K562 (cell line): ENCODE measurements around the gene DOCK3. TPM values are rescaled to one million over a fixed set of nuclear protein-coding genes. Genes with fewer than 3 reads are reported as not detected.

Source experiments
- ATAC-seq: fragments of 200-7000 bp; cut with Tn5 transposase; 3 replicates; pipeline ENCODE4 v1.9.1; 2020; ENCODE audit warnings: moderate library complexity
- BruUV-seq: library from RNA; stranded (reverse); fragments of 400-500 nt; replicated peaks from 2 replicates; lab custom pipeline; 2021; lab: Mats Ljungman, UMichigan
- CTCF ChIA-PET: fragments of 300-600 bp; formaldehyde crosslinking; extraction: SDS; loops from one replicate; lab custom pipeline; 2021; ENCODE audit warnings: low intra/inter-chr PET ratio; lab: Yijun Ruan, JAX
- POLR2A ChIA-PET: fragments of 300-600, 350-650 bp; sonication (Branson Sonifier 250); formaldehyde crosslinking; extraction: SDS; loops from one replicate; lab custom pipeline; 2021; ENCODE audit warnings: antibody characterized with exemption, inconsistent platforms; lab: Yijun Ruan, JAX
- DNase-seq, 4 experiments: peaks; one replicate each; pipeline versions ENCODE4 v3.0.0 to v3.0.0-alpha.2; 2011 to 2018; ENCODE audit warnings: low spot score in 3 of 4, mixed read lengths in 3 of 4; ENCODE audit errors: extremely low read depth in 1 of 4
- FAIRE-seq: peaks from 2 replicates; lab custom pipeline; 2011; peaks lifted over from hg19 to GRCh38; lab: Jason Lieb, UNC
- H2AFZ ChIP-seq: 2 replicates; pipeline ENCODE4 v1.6.0; 2011; ENCODE audit warnings: low read depth, low read length, control low read depth, inconsistent platforms
- H3K27ac ChIP-seq: fragments of 200-600 bp; 3 replicates; pipeline ENCODE4 v1.8.0; 2011; ENCODE audit warnings: low read depth, mild to moderate bottlenecking, control low read depth, inconsistent platforms, low read length, moderate library complexity, mixed read lengths; ENCODE audit errors: extremely low read depth
- H3K27me3 ChIP-seq, 2 experiments: fragments of 300-600 bp in 1 of 2; 2 replicates in 1 of 2; 3 replicates in 1 of 2; pipeline versions ENCODE4 v1.6.0 to v1.8.0; 2011; ENCODE audit warnings: inconsistent platforms in 2 of 2, low read length in 2 of 2, mild to moderate bottlenecking in 1 of 2, mixed read lengths in 1 of 2, moderate library complexity in 1 of 2; ENCODE audit not compliant: control insufficient read depth in 2 of 2, insufficient read depth in 2 of 2
- H3K36me3 ChIP-seq: fragments of 300-600 bp; 3 replicates; pipeline ENCODE4 v1.8.0; 2011; ENCODE audit warnings: mild to moderate bottlenecking, low read length, inconsistent platforms; ENCODE audit not compliant: control insufficient read depth, insufficient read depth
- H3K4me1 ChIP-seq, 2 experiments: fragments of 200-600 bp in 1 of 2; replicated peaks in 1 of 2; 2 replicates in 1 of 2; 3 replicates in 1 of 2; pipeline versions ENCODE4 v1.5.1 to v1.8.0; 2011; ENCODE audit warnings: inconsistent platforms in 2 of 2, low read length in 2 of 2, mild to moderate bottlenecking in 1 of 2, mixed read lengths in 1 of 2, moderate library complexity in 1 of 2; ENCODE audit not compliant: control insufficient read depth in 2 of 2, insufficient read depth in 2 of 2
- H3K4me2 ChIP-seq: 2 replicates; pipeline ENCODE4 v1.6.1; 2011; ENCODE audit warnings: low read length, control low read depth, inconsistent platforms, mixed read lengths; ENCODE audit not compliant: insufficient read depth
- H3K4me3 ChIP-seq: fragments of 200-600 bp; sonication (generic), shearing (Covaris generic); 2 replicates; pipeline ENCODE4 v1.5.1; 2016; ENCODE audit warnings: control low read depth, inconsistent platforms
- H3K79me2 ChIP-seq: fragments of 200-600 bp; 3 replicates; pipeline ENCODE4 v1.8.0; 2011; ENCODE audit warnings: low read length, inconsistent platforms; ENCODE audit not compliant: control insufficient read depth, insufficient read depth
- H3K9ac ChIP-seq, 2 experiments: 2 replicates each; pipeline versions ENCODE4 v1.6.0 to v1.6.1; 2011; ENCODE audit warnings: low read depth in 2 of 2, low read length in 2 of 2, control low read depth in 1 of 2, inconsistent platforms in 1 of 2, mild to moderate bottlenecking in 1 of 2, mixed read lengths in 1 of 2; ENCODE audit not compliant: insufficient read depth in 1 of 2
- H3K9me1 ChIP-seq: one replicate; pipeline ENCODE4 v1.6.0; 2011; ENCODE audit warnings: inconsistent platforms, mild to moderate bottlenecking, low read length, moderate library complexity; ENCODE audit not compliant: control insufficient read depth, insufficient read depth
- H3K9me3 ChIP-seq: replicated peaks from 2 replicates; pipeline ENCODE4 v1.5.1; 2011; ENCODE audit warnings: low read depth, low read length, inconsistent platforms; ENCODE audit not compliant: control insufficient read depth, insufficient read depth
- H4K20me1 ChIP-seq: replicated peaks from 2 replicates; pipeline ENCODE4 v1.6.1; 2011; ENCODE audit warnings: low read length, inconsistent platforms, mixed read lengths; ENCODE audit not compliant: control insufficient read depth, insufficient read depth
- BDP1 ChIP-seq: IDR thresholded peaks from 3 replicates; pipeline ENCODE4 v1.6.1; 2011; ENCODE audit not compliant: insufficient read length, insufficient read depth
- BMI1 ChIP-seq: fragments of 150-350 bp; IDR thresholded peaks from 2 replicates; pipeline ENCODE4 v1.6.1; 2014; ENCODE audit warnings: low read length
- C11orf30 ChIP-seq: fragments of 450-650 bp; IDR thresholded peaks from 2 replicates; pipeline ENCODE4 v1.6.1; 2016; ENCODE audit warnings: low read depth, mild to moderate bottlenecking
- ELK1 ChIP-seq: sonication (generic); formaldehyde crosslinking; IDR thresholded peaks from 2 replicates; pipeline ENCODE4 v1.8.1; 2022; ENCODE audit warnings: missing genetic modification reagents
- FOXA1 ChIP-seq: fragments of 450-650 bp; IDR thresholded peaks from 2 replicates; pipeline ENCODE4 v1.6.1; 2016; ENCODE audit warnings: mild to moderate bottlenecking, borderline replicate concordance
- HOMEZ ChIP-seq: fragments of 250-450 bp; sonication (Bioruptor Pico); IDR thresholded peaks from 2 replicates; pipeline ENCODE4 v1.4.0; 2020; ENCODE audit warnings: mild to moderate bottlenecking, moderate library complexity
- MCM5 ChIP-seq: fragments of 450-650 bp; IDR thresholded peaks from 2 replicates; pipeline ENCODE4 v1.6.1; 2016; ENCODE audit warnings: low read depth
- NFE2 ChIP-seq: IDR thresholded peaks from 2 replicates; pipeline ENCODE4 v1.6.1; 2014; ENCODE audit warnings: antibody characterized with exemption, low read depth
- NRF1 ChIP-seq, 2 experiments: fragments of 450-650 bp; IDR thresholded peaks in 1 of 2; conservative IDR thresholded peaks in 1 of 2; 2 replicates each; pipeline ENCODE4 v1.6.1; 2014; ENCODE audit warnings: mild to moderate bottlenecking in 2 of 2
- RBBP5 ChIP-seq: fragments of 200-600 bp; sonication (generic); IDR thresholded peaks from 2 replicates; pipeline ENCODE4 v1.6.1; 2012; ENCODE audit warnings: borderline replicate concordance, mild to moderate bottlenecking, low read length, control low read depth, inconsistent platforms; ENCODE audit not compliant: insufficient read depth, poor library complexity, severe bottlenecking
- SMAD3 ChIP-seq: fragments of 450-650 bp; formaldehyde crosslinking; conservative IDR thresholded peaks from 2 replicates; pipeline ENCODE4 v1.4.0; 2020; ENCODE audit warnings: mild to moderate bottlenecking
- SMARCA4 ChIP-seq: fragments of 450-650 bp; IDR thresholded peaks from 2 replicates; pipeline ENCODE4 v1.6.1; 2016
- STAT6 ChIP-seq: sonication (generic); formaldehyde crosslinking; IDR thresholded peaks from 2 replicates; pipeline ENCODE4 v1.8.1; 2023; ENCODE audit warnings: mild to moderate bottlenecking, missing genetic modification reagents
- TBL1XR1 ChIP-seq, 2 experiments: IDR thresholded peaks; 2 replicates each; pipeline ENCODE4 v1.6.1; 2012; ENCODE audit warnings: improper control_type of control experiment in 2 of 2, low read length in 2 of 2, mild to moderate bottlenecking in 1 of 2
- ZNF398 ChIP-seq: fragments of 250-450 bp; sonication (Bioruptor Pico); IDR thresholded peaks from 2 replicates; pipeline ENCODE4 v1.8.0; 2021; ENCODE audit warnings: moderate library complexity, mild to moderate bottlenecking, inconsistent platforms
- ZNF436 ChIP-seq: fragments of 250-450, 450-650 bp; sonication (Bioruptor Pico); formaldehyde crosslinking; IDR thresholded peaks from 2 replicates; pipeline ENCODE4 v1.7.0; 2020; ENCODE audit warnings: mild to moderate bottlenecking
- WGBS: fragments of 100-300 bp; shearing (Covaris generic); methylation state at CpG from one replicate; pipeline ENCODE4 v1.1.6; 2016; ENCODE audit warnings: low coverage, mixed read lengths; ENCODE audit not compliant: insufficient coverage; ENCODE audit errors: missing lambda C conversion rate; 5-methylcytosine and 5-hydroxymethylcytosine counted together
- in situ Hi-C: fragments of 300-500 bp; cut with MboI; formaldehyde crosslinking; loops from 4 replicates; pipeline ENCODE4 v1.15.0; 2018; ENCODE audit warnings: inconsistent platforms, mixed read lengths
- intact Hi-C: fragments of 100-400 bp; cut with micrococcal nuclease; formaldehyde crosslinking; loops from 2 replicates; pipeline ENCODE4 v1.14.2; 2022
- polyA plus RNA-seq, 8 experiments: library from polyadenylated mRNA; depleted of rRNA in 4 of 8; stranded (reverse) in 5 of 8; unstranded in 3 of 8; fragments of >200 nt; fragmentation: Nextera tagmentation in 2 of 8; fragmentation: Illumina TruSeq in 1 of 8; extraction: Ambion mirVana in 2 of 8; extraction: Trizol in 1 of 8; gene quantifications; 2 replicates each; pipeline versions ENCODE4 v1.2.1 to v1.2.3, GENCODE V29; 2011 to 2014; ENCODE audit warnings: inconsistent platforms in 1 of 8, missing spikeins in 1 of 8
- total RNA-seq, 7 experiments: library from RNA; depleted of rRNA in 6 of 7; stranded (reverse); fragments of >200 nt in 6 of 7; fragmentation: Illumina TruSeq in 2 of 7; extraction: Trizol in 2 of 7; gene quantifications; 2 replicates each; pipeline versions ENCODE4 v1.2.1 to v1.2.3, GENCODE V29; 2011 to 2021; ENCODE audit warnings: low replicate concordance in 1 of 7

The DOCK3 gene
- total and polyA plus RNA-seq, 9 of the 15 experiments (the other 6 are each of a cell fraction or from before 2014, with no cell fraction given), result under 0.01 to 0.03 (median 0.01) TPM; not detected in 4

- Histone ChIP-seq H3K4me2 (no peak overlapping the region), H3K36me3 (no peaks in the 10 kb centered on the region), H3K79me2 (no peaks in the 10 kb centered on the region), H2AFZ (peak overlapping the region; percentile 51), H3K4me3 (no peak overlapping the region), H3K9ac (no peak overlapping the region), H3K4me1 (no peaks in the 10 kb centered on the region), H3K9me1 (no peaks in the 10 kb centered on the region), H3K27ac (no peak overlapping the region), H4K20me1 (no peaks in the 10 kb centered on the region), H3K9me3 (no peaks in the 10 kb centered on the region), H3K27me3 (no peaks in the 10 kb centered on the region)
- in situ Hi-C loops, result no loop called here
- ChIA-PET CTCF (no interaction called here), POLR2A (interaction anchor here (0.7 kb wide), 1 partner anchor 17 kb away, joined by 4 read pairs; no protein-coding TSS in a partner anchor)
- intact Hi-C loops, result no loop called here
- ATAC-seq (peak; percentile 79), FAIRE-seq (no peak), DNase-seq (peak in 3 of 4 experiments; percentile 10 to 24 (median 15))
- WGBS, result 0% methylated on average over 2 of the region's 15 CpGs
- no TSS peak for BruUV-seq
- TF ChIP-seq SMARCA4, result 0 out of 2 replicates have a peak, but pooled peaks have one; percentile 23
- TF ChIP-seq MCM5, result no peak
- TF ChIP-seq ZNF436, result no peak
- TF ChIP-seq BMI1, result no peak
- TF ChIP-seq HOMEZ, result no peak
- 0 out of 4 replicates have a peak, but pooled peaks of 1 of the 2 experiments have one; percentile 23 for TF ChIP-seq NRF1 (conservative IDR thresholded peaks at IDR 0.05 in 1 of 2, IDR thresholded peaks at IDR 0.05 in 1 of 2)
- no peak for TF ChIP-seq FOXA1
- no peak for TF ChIP-seq ELK1
- TF ChIP-seq STAT6 (CRISPR knock-in tag), result no peak
- no peak for TF ChIP-seq C11orf30
- no peak for TF ChIP-seq SMAD3
- no peak for TF ChIP-seq NFE2
- TF ChIP-seq BDP1, result no peak
- no peak for TF ChIP-seq RBBP5
- TF ChIP-seq ZNF398, result no peak
- TF ChIP-seq TBL1XR1 (IDR thresholded peaks at IDR 0.05; ENCODE audit: low read length in 2 of 2), result no peak
These were observed 304.4 kb downstream of the DOCK3 start for GRCh38 chr3:50978991-50979667.
